ENCODE measurements around the gene PRCC. TPM values are rescaled to one million over a fixed set of nuclear protein-coding genes. Genes with fewer than 3 reads are reported as not detected.

The PRCC gene
- total RNA-seq, 1 experiment from 2014 or later = 80.4 TPM

GRCh38 chr1:156750711-156751450 lies 16.5 kb upstream of the PRCC start:
- H3K9me3 Mint-ChIP-seq (ENCODE audit: low read depth, unreplicated experiment) = no peaks in the 10 kb centered on the region
- CTCF ChIA-PET = interaction anchor here (0.9 to 2.0 kb wide), 6 partner anchors 10 to 177 kb away, joined by 3 to 17 read pairs (median 5); partner anchors contain the start of genes ISG20L2 and MRPL24
- peak overlapping the region; percentile 67 for H3K4me3 Mint-ChIP-seq (ENCODE audit: low read depth, unreplicated experiment)
- no TSS peak for BruUV-seq (replicated peaks)
- peak overlapping the region; percentile 93 for H3K27ac Mint-ChIP-seq (ENCODE audit: unreplicated experiment)
- intact Hi-C loops (cut with micrococcal nuclease; ENCODE audit: unreplicated experiment) = no loop called here
- DNase-seq = peak; percentile 71
- peaks cover 71% of the 10 kb centered on the region for H3K36me3 Mint-ChIP-seq (ENCODE audit: insufficient read depth, unreplicated experiment)
- peaks cover 41% of the 10 kb centered on the region for H3K4me1 Mint-ChIP-seq (ENCODE audit: low read depth, unreplicated experiment)
- no peak for TF ChIP-seq CTCF (IDR thresholded peaks at IDR 0.05; ENCODE audit: unreplicated experiment)
- no peaks in the 10 kb centered on the region for H3K27me3 Mint-ChIP-seq (ENCODE audit: unreplicated experiment)

GRCh38 chr1:156751451-156751756 lies 15.9 kb upstream of the PRCC start, which contains the start of gene HDGF:
TSS of gene HDGF (minus strand) at chr1:156751675. CDS start at chr1:156751429, 246 bp downstream.
- Mint-ChIP-seq H3K36me3 (ENCODE audit: insufficient read depth, unreplicated experiment) (peaks cover 66% of the 10 kb centered on the region), H3K4me1 (ENCODE audit: low read depth, unreplicated experiment) (peaks cover 36% of the 10 kb centered on the region)
- intact Hi-C loops (cut with micrococcal nuclease; ENCODE audit: unreplicated experiment) = no loop called here

GRCh38 chr1:156751757-156752481 lies 15.4 kb upstream of the PRCC start:
- BruUV-seq (replicated peaks) = no TSS peak
- DNase-seq = peak; percentile 98
- H3K27ac Mint-ChIP-seq (ENCODE audit: unreplicated experiment) = peak overlapping the region; percentile 93

More at GRCh38 chr1:156751451-156751756, 15.9 kb upstream of the PRCC start, which contains the start of gene HDGF:
- Mint-ChIP-seq H3K9me3 (ENCODE audit: low read depth, unreplicated experiment) (no peaks in the 10 kb centered on the region), H3K4me3 (ENCODE audit: low read depth, unreplicated experiment) (peak within 1 kb of the TSS; percentile 67), H3K27ac (ENCODE audit: unreplicated experiment) (peak within 1 kb of the TSS; percentile 93), H3K27me3 (ENCODE audit: unreplicated experiment) (no peaks in the 10 kb centered on the region)
- CTCF ChIA-PET = interaction anchor here (0.6 to 2.0 kb wide), 8 partner anchors 10 to 529 kb away, joined by 3 to 17 read pairs (median 5); partner anchors contain the start of genes ISG20L2 and MRPL24
- no TSS peak for BruUV-seq (replicated peaks)
- TF ChIP-seq CTCF (IDR thresholded peaks at IDR 0.05; ENCODE audit: unreplicated experiment) = peak; percentile 12
- no peak for DNase-seq

More at GRCh38 chr1:156751757-156752481, 15.4 kb upstream of the PRCC start:
- no peaks in the 10 kb centered on the region for H3K27me3 Mint-ChIP-seq (ENCODE audit: unreplicated experiment)
- intact Hi-C loops (cut with micrococcal nuclease; ENCODE audit: unreplicated experiment) = loop anchor here (2.0 kb wide), 1 partner anchor 15 kb away; the partner anchor contains the start of gene PRCC
- H3K36me3 Mint-ChIP-seq (ENCODE audit: insufficient read depth, unreplicated experiment) = peaks cover 61% of the 10 kb centered on the region
- no peaks in the 10 kb centered on the region for H3K9me3 Mint-ChIP-seq (ENCODE audit: low read depth, unreplicated experiment)
- peak overlapping the region; percentile 67 for H3K4me3 Mint-ChIP-seq (ENCODE audit: low read depth, unreplicated experiment)
- CTCF ChIA-PET = interaction anchor here (0.6 to 2.0 kb wide), 10 partner anchors 11 to 528 kb away, joined by 3 to 17 read pairs (median 5); partner anchors contain the start of genes ISG20L2, METTL25B and MRPL24
- peaks cover 31% of the 10 kb centered on the region for H3K4me1 Mint-ChIP-seq (ENCODE audit: low read depth, unreplicated experiment)
- TF ChIP-seq CTCF (IDR thresholded peaks at IDR 0.05; ENCODE audit: unreplicated experiment) = no peak
